K562 (cell line): ENCODE results near the gene PRELID3B. TPM values are rescaled to one million over a fixed set of nuclear protein-coding genes. Genes with fewer than 3 reads are reported as not detected.

Source experiments
- CTCF ChIP-seq, 3 experiments: IDR thresholded peaks in 2 of 3; conservative IDR thresholded peaks in 1 of 3; 2 replicates each; pipeline ENCODE4 v1.5.1; 2011 to 2012; ENCODE audit warnings: low read length in 3 of 3, mild to moderate bottlenecking in 3 of 3, control low read depth in 2 of 3, improper control_type of control experiment in 1 of 3, inconsistent platforms in 1 of 3, low read depth in 1 of 3, mixed read lengths in 1 of 3, moderate library complexity in 1 of 3; ENCODE audit not compliant: insufficient read depth in 2 of 3
- GABPA ChIP-seq: fragments of 200-800 bp; sonication (Bioruptor generic); conservative IDR thresholded peaks from 2 replicates; pipeline ENCODE4 v1.6.1; 2016; ENCODE audit warnings: low read depth, missing genetic modification characterization, missing compliant biosample characterization
- HDAC2 ChIP-seq: fragments of 450-650 bp; IDR thresholded peaks from 2 replicates; pipeline ENCODE4 v1.6.1; 2016; ENCODE audit warnings: mild to moderate bottlenecking
- MAX ChIP-seq: sonication (generic); formaldehyde crosslinking; IDR thresholded peaks from 2 replicates; pipeline ENCODE4 v1.9.0; 2022; ENCODE audit warnings: mild to moderate bottlenecking, missing genetic modification reagents
- PHTF2 ChIP-seq: fragments of 250-450 bp; sonication (Bioruptor Pico); IDR thresholded peaks from 2 replicates; pipeline ENCODE4 v1.5.0; 2021; ENCODE audit warnings: mild to moderate bottlenecking
- RAD51 ChIP-seq: fragments of 450-650 bp; IDR thresholded peaks from 2 replicates; pipeline ENCODE4 v1.7.1; 2016; ENCODE audit warnings: low read depth, mild to moderate bottlenecking, borderline replicate concordance
- RBM39 ChIP-seq: fragments of 200-400 bp; formaldehyde crosslinking; optimal IDR thresholded peaks from 2 replicates; pipeline ENCODE3; 2018; ENCODE audit warnings: low read depth, low read length
- SMARCA5 ChIP-seq: fragments of 450-650 bp; IDR thresholded peaks from 2 replicates; pipeline ENCODE4 v1.6.1; 2016
- STAT5B ChIP-seq: fragments of 250-450 bp; sonication (Bioruptor Pico); IDR thresholded peaks from 2 replicates; pipeline ENCODE4 v1.8.0; 2021; ENCODE audit warnings: mild to moderate bottlenecking, inconsistent platforms
- TFAP4 ChIP-seq: sonication (generic); formaldehyde crosslinking; IDR thresholded peaks from 2 replicates; pipeline ENCODE4 v1.8.0; 2022; ENCODE audit warnings: missing genetic modification reagents, mild to moderate bottlenecking, moderate library complexity, borderline replicate concordance
- TOE1 ChIP-seq, 2 experiments: fragments of 450-650 bp in 1 of 2; sonication (generic) in 1 of 2; formaldehyde crosslinking in 1 of 2; IDR thresholded peaks; 2 replicates each; pipeline versions ENCODE4 v1.7.1 to v1.8.0; 2016 to 2022; ENCODE audit warnings: borderline replicate concordance in 2 of 2, mild to moderate bottlenecking in 2 of 2, antibody characterized with exemption in 1 of 2, inconsistent platforms in 1 of 2, low read depth in 1 of 2, missing genetic modification reagents in 1 of 2, moderate library complexity in 1 of 2
- TRIM28 ChIP-seq: fragments of 450-650 bp; IDR thresholded peaks from 2 replicates; pipeline ENCODE4 v1.6.1; 2017
- USF2 ChIP-seq: sonication (generic); formaldehyde crosslinking; IDR thresholded peaks from 2 replicates; pipeline ENCODE4 v1.5.0; 2020; ENCODE audit warnings: missing genetic modification reagents
- ZKSCAN8 ChIP-seq: fragments of 200-800 bp; sonication (Bioruptor generic); IDR thresholded peaks from 2 replicates; pipeline ENCODE4 v1.6.1; 2016; ENCODE audit warnings: missing genetic modification characterization, missing compliant biosample characterization
- ZNF830 ChIP-seq: fragments of 250-450 bp; sonication (Bioruptor Pico); IDR thresholded peaks from 2 replicates; pipeline ENCODE4 v1.5.0; 2021; ENCODE audit warnings: mild to moderate bottlenecking
- polyA plus RNA-seq, 8 experiments: library from polyadenylated mRNA; depleted of rRNA in 4 of 8; stranded (reverse) in 5 of 8; unstranded in 3 of 8; fragments of >200 nt; fragmentation: Nextera tagmentation in 2 of 8; fragmentation: Illumina TruSeq in 1 of 8; extraction: Ambion mirVana in 2 of 8; extraction: Trizol in 1 of 8; gene quantifications; 2 replicates each; pipeline versions ENCODE4 v1.2.1 to v1.2.3, GENCODE V29; 2011 to 2014; ENCODE audit warnings: inconsistent platforms in 1 of 8, missing spikeins in 1 of 8
- total RNA-seq, 7 experiments: library from RNA; depleted of rRNA in 6 of 7; stranded (reverse); fragments of >200 nt in 6 of 7; fragmentation: Illumina TruSeq in 2 of 7; extraction: Trizol in 2 of 7; gene quantifications; 2 replicates each; pipeline versions ENCODE4 v1.2.1 to v1.2.3, GENCODE V29; 2011 to 2021; ENCODE audit warnings: low replicate concordance in 1 of 7
- TF ChIP-seq, protein P1 (sequence below): fragments of 450-650 bp; formaldehyde crosslinking; IDR thresholded peaks from 2 replicates; pipeline ENCODE4 v1.4.0; 2020; ENCODE audit warnings: mild to moderate bottlenecking, mixed read lengths
- TF ChIP-seq, protein P2 (sequence below): fragments of 450-650 bp; conservative IDR thresholded peaks from 2 replicates; pipeline ENCODE4 v1.6.1; 2016; ENCODE audit warnings: missing genetic modification characterization, low read depth, mild to moderate bottlenecking, control low read depth, missing compliant biosample characterization

PRELID3B gene
- total and polyA plus RNA-seq, 9 of the 15 experiments (the other 6 are each of a cell fraction or from before 2014, with no cell fraction given) = 77.0 to 186 (median 101) TPM

GRCh38 chr20:59016795-59017492, 25.6 kb downstream of the PRELID3B start (continued):
- TF ChIP-seq CTCF (IDR thresholded peaks at IDR 0.05 in 2 of 3, conservative IDR thresholded peaks at IDR 0.05 in 1 of 3; ENCODE audit: insufficient read depth in 2 of 3, low read depth in 1 of 3, low read length in 3 of 3) (no peak), USF2 (CRISPR knock-in tag) (peak; percentile 66), HDAC2 (no peak), MAX (CRISPR knock-in tag) (no peak), SMARCA5 (no peak), GABPA (tag) (peak; percentile 47; the same call in 1 of the 2 replicates), TFAP4 (CRISPR knock-in tag) (no peak), ZKSCAN8 (CRISPR knock-in tag) (no peak), RAD51 (peak; percentile 82), RBM39 (no peak), ZNF830 (CRISPR knock-in tag) (no peak), STAT5B (CRISPR knock-in tag) (no peak), PHTF2 (CRISPR knock-in tag) (no peak), TOE1 (IDR thresholded peaks at IDR 0.05; ENCODE audit: borderline replicate concordance) (peak; percentile 90), TOE1 (CRISPR knock-in tag; IDR thresholded peaks at IDR 0.05; ENCODE audit: borderline replicate concordance, low read depth) (no peak), TRIM28 (no peak)
- TF ChIP-seq, protein P1, sequence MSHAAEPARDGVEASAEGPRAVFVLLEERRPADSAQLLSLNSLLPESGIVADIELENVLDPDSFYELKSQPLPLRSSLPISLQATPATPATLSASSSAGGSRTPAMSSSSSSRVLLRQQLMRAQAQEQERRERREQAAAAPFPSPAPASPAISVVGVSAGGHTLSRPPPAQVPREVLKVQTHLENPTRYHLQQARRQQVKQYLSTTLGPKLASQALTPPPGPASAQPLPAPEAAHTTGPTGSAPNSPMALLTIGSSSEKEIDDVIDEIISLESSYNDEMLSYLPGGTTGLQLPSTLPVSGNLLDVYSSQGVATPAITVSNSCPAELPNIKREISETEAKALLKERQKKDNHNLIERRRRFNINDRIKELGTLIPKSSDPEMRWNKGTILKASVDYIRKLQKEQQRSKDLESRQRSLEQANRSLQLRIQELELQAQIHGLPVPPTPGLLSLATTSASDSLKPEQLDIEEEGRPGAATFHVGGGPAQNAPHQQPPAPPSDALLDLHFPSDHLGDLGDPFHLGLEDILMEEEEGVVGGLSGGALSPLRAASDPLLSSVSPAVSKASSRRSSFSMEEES (CRISPR knock-in tag) = peak; percentile 93
- TF ChIP-seq, protein P2, sequence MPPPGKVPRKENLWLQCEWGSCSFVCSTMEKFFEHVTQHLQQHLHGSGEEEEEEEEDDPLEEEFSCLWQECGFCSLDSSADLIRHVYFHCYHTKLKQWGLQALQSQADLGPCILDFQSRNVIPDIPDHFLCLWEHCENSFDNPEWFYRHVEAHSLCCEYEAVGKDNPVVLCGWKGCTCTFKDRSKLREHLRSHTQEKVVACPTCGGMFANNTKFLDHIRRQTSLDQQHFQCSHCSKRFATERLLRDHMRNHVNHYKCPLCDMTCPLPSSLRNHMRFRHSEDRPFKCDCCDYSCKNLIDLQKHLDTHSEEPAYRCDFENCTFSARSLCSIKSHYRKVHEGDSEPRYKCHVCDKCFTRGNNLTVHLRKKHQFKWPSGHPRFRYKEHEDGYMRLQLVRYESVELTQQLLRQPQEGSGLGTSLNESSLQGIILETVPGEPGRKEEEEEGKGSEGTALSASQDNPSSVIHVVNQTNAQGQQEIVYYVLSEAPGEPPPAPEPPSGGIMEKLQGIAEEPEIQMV (tag) = no peak
